ENCODE results near the gene UNK.

UNK gene

DNA sequence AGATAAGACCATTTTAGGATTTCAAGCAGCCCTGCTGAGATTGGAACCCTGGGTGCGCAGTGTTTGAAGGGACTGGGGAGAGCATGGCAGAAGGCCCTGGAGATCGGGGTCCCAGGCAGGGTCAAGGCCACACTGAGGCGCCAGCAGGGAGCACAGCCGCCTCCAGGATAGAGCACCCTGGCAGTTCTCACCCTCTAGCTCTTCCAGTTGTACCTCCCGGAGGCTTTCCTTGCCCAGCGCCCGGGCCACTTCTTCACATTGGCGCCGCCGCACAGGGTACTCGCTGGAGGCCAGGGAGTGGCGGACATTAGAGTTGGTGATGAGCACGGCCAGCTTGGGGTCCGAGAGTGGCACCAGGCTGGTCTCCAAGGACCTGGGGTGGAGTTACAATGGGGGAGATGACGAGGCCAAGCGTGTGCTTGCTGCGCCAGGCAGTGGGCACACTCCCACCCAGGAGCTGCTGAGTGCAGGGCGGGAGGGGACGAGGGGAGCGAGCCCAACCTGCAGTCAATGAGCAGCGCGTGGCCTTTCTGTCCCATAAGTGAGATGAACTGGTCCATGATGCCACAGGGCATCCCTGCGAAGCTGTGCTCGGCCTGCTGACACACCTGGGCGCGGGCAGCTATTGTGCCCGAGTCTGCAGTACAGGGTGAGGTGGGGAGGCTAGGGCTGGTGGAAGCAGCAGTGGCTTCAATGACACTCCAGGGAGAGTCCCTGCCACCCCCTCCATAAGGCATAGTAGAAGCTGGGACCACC is 21.9 kb upstream of the UNK start:
- H3K4me3 ChIP-seq (ENCODE audit: low read depth, low read length), result no peak overlapping the region
- TF ChIP-seq CTCF (IDR thresholded peaks at IDR 0.05; ENCODE audit: insufficient read depth, low read depth, low read length, missing control alignments), result no peak
- no peak for DNase-seq (ENCODE audit: low read depth)

- TF ChIP-seq CTCF (IDR thresholded peaks at IDR 0.05; ENCODE audit: insufficient read depth, low read depth, low read length, missing control alignments), result no peak
- no peak overlapping the region for H3K4me3 ChIP-seq (ENCODE audit: low read depth, low read length)
- no peak for DNase-seq (ENCODE audit: low read depth)
Measured at GRCh38 chr17:75763269-75763607, 21.4 kb upstream of the UNK start.

GRCh38 chr17:75763613-75764416 is 20.8 kb upstream of the UNK start:
- DNase-seq (ENCODE audit: low read depth), result no peak
- peak overlapping the region; percentile 89 for H3K4me3 ChIP-seq (ENCODE audit: low read depth, low read length)
- no peak for TF ChIP-seq CTCF (IDR thresholded peaks at IDR 0.05; ENCODE audit: insufficient read depth, low read depth, low read length, missing control alignments)

GRCh38 chr17:75764417-75764710 is 20.2 kb upstream of the UNK start:
- no peak for DNase-seq (ENCODE audit: low read depth)
- H3K4me3 ChIP-seq (ENCODE audit: low read depth, low read length), result peak overlapping the region; percentile 89
- TF ChIP-seq CTCF (IDR thresholded peaks at IDR 0.05; ENCODE audit: insufficient read depth, low read depth, low read length, missing control alignments), result no peak

- peak within 1 kb of the TSS; percentile 89 for H3K4me3 ChIP-seq (ENCODE audit: low read depth, low read length)
- DNase-seq (ENCODE audit: low read depth), result peak; percentile 82
- peak; percentile 77 for TF ChIP-seq CTCF (IDR thresholded peaks at IDR 0.05; ENCODE audit: insufficient read depth, low read depth, low read length, missing control alignments)
Measured at GRCh38 chr17:75764711-75765421, 19.7 kb upstream of the UNK start, which contains the start of gene GALK1. TSS of gene GALK1 (minus strand) at chr17:75765192. CDS start at chr17:75765136, 56 bp downstream.

GRCh38 chr17:75765981-75766380 is 18.6 kb upstream of the UNK start:
- DNase-seq (ENCODE audit: low read depth), result no peak
- no peak overlapping the region for H3K4me3 ChIP-seq (ENCODE audit: low read depth, low read length)
- no peak for TF ChIP-seq CTCF (IDR thresholded peaks at IDR 0.05; ENCODE audit: insufficient read depth, low read depth, low read length, missing control alignments)

Data from GM12865 (cell line).